ENCODE results near the gene EFNA3.
A peak's percentile ranks its signal among the peaks of the same experiment; 100 is the strongest.

Gene EFNA3

DNA sequence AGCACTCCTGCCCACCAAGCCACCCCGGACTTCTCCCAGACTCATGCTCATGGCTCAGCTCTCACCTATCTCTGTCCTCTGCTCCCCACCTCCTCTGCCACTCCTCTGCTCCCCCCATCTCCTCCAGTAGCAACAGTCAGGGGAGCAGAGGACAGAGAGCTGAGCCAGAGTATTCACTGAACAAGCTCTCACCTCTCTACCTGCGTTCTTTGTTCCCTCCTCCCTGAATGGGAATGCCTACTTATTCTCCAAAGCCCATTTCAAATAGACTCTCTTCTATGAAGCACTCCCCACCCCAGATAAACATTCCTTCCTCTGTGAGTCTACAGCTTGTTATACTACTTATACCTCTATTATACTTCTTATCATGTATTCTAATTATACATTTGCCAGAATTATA lies 42.6 kb downstream of the EFNA3 start:
- H3K27me3 ChIP-seq (replicated peaks) = peaks cover 16% of the 10 kb centered on the region
- TF ChIP-seq, protein P1, sequence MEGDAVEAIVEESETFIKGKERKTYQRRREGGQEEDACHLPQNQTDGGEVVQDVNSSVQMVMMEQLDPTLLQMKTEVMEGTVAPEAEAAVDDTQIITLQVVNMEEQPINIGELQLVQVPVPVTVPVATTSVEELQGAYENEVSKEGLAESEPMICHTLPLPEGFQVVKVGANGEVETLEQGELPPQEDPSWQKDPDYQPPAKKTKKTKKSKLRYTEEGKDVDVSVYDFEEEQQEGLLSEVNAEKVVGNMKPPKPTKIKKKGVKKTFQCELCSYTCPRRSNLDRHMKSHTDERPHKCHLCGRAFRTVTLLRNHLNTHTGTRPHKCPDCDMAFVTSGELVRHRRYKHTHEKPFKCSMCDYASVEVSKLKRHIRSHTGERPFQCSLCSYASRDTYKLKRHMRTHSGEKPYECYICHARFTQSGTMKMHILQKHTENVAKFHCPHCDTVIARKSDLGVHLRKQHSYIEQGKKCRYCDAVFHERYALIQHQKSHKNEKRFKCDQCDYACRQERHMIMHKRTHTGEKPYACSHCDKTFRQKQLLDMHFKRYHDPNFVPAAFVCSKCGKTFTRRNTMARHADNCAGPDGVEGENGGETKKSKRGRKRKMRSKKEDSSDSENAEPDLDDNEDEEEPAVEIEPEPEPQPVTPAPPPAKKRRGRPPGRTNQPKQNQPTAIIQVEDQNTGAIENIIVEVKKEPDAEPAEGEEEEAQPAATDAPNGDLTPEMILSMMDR (IDR thresholded peaks at IDR 0.05; ENCODE audit: low read depth, low read length, missing control alignments) = no peak
- no peak for DNase-seq
- H3K4me3 ChIP-seq (ENCODE audit: low read depth, low read length) = no peak overlapping the region
- in situ Hi-C loops (cut with HindIII; ENCODE audit: low pct_ligation_motif_present, low sequenced_read_pairs) = no loop called here
- no peak overlapping the region for H3K27ac ChIP-seq
- no peaks in the 10 kb centered on the region for H3K36me3 ChIP-seq (replicated peaks)

DNA sequence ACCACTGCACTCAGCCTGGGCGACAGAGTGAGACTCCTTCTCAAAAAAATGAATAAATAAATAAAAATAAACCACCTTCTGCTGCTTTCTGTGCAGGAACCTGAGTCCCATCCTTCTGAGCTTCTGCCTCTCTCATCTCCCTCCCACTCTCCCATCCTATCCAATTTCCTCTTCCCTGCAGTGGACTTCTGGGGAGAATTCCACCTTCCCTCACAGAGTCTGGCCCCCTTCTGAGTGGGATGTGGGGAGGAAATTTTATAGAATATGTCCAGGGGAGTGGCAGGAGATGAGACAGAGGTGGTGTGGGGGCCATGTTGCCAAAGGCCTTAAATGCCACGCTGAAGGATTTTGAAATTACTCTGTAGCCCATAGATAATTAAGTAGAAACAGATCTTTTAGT lies 43.7 kb downstream of the EFNA3 start:
- in situ Hi-C loops (cut with HindIII; ENCODE audit: low pct_ligation_motif_present, low sequenced_read_pairs) = no loop called here
- no peak for DNase-seq
- H3K27me3 ChIP-seq (replicated peaks) = peaks cover 24% of the 10 kb centered on the region
- H3K36me3 ChIP-seq (replicated peaks) = no peaks in the 10 kb centered on the region
- no peak overlapping the region for H3K27ac ChIP-seq
- TF ChIP-seq, protein P1 (IDR thresholded peaks at IDR 0.05; ENCODE audit: low read depth, low read length, missing control alignments) = no peak
- no peak overlapping the region for H3K4me3 ChIP-seq (ENCODE audit: low read depth, low read length)

DNA sequence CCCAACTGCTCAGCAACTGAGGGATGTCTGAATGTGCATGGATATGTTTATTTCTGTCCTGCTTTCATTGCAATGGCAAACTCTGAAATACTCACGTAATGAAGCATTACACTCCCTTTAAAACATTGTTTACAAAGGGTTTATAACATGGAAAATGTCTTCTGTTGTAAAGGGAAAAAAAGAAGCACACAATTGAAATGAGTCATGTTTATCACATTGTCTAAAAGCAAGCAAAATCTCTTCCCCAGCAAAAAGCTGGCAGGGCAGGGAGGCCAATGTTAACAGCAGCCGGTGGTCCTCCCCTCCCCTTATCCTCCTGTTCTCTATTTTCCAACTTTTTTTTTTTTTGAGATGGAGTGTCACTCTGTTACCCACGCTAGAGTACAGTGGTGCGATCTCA lies 45.2 kb downstream of the EFNA3 start:
- H3K4me3 ChIP-seq (ENCODE audit: low read depth, low read length) = no peak overlapping the region
- DNase-seq = no peak
- TF ChIP-seq, protein P1 (IDR thresholded peaks at IDR 0.05; ENCODE audit: low read depth, low read length, missing control alignments) = no peak
- in situ Hi-C loops (cut with HindIII; ENCODE audit: low pct_ligation_motif_present, low sequenced_read_pairs) = no loop called here
- no peak overlapping the region for H3K27ac ChIP-seq
- no peaks in the 10 kb centered on the region for H3K36me3 ChIP-seq (replicated peaks)
- peaks cover 36% of the 10 kb centered on the region for H3K27me3 ChIP-seq (replicated peaks)

DNA sequence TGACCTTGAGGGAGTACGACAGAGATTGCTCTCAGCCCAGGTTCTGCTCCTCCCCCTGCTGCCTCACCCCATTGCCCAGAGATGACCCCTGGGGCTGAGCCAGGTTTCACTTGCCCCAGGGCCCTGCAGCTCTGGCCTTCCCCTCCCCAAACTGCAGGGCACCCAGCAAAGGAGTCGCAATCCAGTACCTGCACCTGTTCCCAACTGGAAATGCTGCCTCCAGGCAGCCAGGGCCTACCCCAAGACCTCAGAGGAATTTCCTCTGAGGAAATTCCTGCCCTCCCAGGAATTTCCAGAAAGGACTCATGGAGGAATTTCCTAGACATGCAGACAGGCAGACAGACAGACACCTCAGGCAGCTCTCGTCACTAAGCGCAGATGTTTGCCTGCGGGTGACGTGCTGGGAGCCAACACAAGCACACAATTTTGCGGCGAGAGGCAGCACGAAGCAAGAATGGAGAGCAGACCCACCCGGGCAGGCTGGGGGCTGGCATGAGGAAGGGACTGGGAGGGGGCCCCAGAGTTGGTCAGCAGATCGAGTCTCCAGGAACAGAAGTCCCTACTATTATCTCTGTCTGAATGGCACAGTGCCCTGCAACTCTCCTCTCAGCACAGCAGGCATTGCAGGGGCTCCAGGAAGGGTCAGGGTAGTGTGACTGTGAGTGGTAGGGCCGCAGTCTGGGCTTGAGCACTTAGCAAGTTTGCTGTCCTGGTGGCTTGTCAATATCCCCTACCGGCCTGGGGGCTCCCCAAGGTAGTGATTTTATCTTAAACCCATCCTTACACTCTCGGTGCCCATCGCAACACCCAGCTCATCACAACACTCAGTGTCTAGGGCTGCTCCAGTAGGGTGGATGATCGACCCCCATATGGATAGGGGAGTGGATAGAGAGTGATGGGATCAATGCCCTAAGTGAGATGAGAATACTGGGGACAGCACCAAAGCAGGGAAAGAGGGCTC lies 46.1 kb downstream of the EFNA3 start:
- Histone ChIP-seq H3K27me3 (replicated peaks) (peaks cover 40% of the 10 kb centered on the region), H3K4me3 (ENCODE audit: low read depth, low read length) (no peak overlapping the region), H3K36me3 (replicated peaks) (no peaks in the 10 kb centered on the region), H3K27ac (no peak overlapping the region)
- in situ Hi-C loops (cut with HindIII; ENCODE audit: low pct_ligation_motif_present, low sequenced_read_pairs) = no loop called here
- peak; percentile 52 for DNase-seq
- TF ChIP-seq, protein P1 (IDR thresholded peaks at IDR 0.05; ENCODE audit: low read depth, low read length, missing control alignments) = no peak

DNA sequence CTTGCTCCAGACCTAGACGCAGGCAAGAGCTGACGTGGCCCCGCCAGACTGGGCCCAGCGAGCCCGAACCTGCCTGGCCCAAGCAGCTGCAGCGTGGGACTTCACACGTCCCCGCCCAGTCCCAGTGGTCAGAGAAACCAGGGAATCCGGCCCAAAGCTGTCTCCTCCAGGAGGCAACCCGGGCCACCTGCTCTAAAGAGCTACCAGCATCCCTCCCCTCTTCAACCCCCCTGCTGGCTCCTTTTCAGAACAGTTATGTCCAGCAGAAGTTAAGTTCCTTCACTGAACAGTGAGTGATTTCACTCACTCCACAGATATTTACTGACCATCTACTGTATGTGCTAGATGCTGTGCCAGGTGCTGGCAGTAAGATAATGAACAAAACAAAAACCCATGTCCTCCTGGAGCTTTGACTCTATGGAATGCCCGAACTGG lies 46.9 kb downstream of the EFNA3 start:
- TF ChIP-seq, protein P1 (IDR thresholded peaks at IDR 0.05; ENCODE audit: low read depth, low read length, missing control alignments) = no peak
- in situ Hi-C loops (cut with HindIII; ENCODE audit: low pct_ligation_motif_present, low sequenced_read_pairs) = no loop called here
- Histone ChIP-seq H3K27ac (no peak overlapping the region), H3K36me3 (replicated peaks) (no peaks in the 10 kb centered on the region), H3K27me3 (replicated peaks) (peaks cover 33% of the 10 kb centered on the region), H3K4me3 (ENCODE audit: low read depth, low read length) (no peak overlapping the region)
- DNase-seq = no peak

Data from brain microvascular endothelial cell (primary cell).